ENCODE results near the gene PDS5B. TPM values are rescaled to one million over a fixed set of nuclear protein-coding genes. Genes with fewer than 3 reads are reported as not detected.

PDS5B gene
- total RNA-seq, 1 donor from 2014 or later = 8.7 TPM

- Histone ChIP-seq H3K4me3 (ENCODE audit: low read depth, low read length) (no peak overlapping the region), H3K36me3 (ENCODE audit: control insufficient read depth, insufficient read depth, low read length) (no peaks in the 10 kb centered on the region), H3K27me3 (ENCODE audit: control insufficient read depth, insufficient read depth, low read length) (no peaks in the 10 kb centered on the region)
- FAIRE-seq = no peak
- TF ChIP-seq CTCF (IDR thresholded peaks at IDR 0.05; ENCODE audit: insufficient read depth, low read length, severe bottlenecking) = no peak
- no peak for DNase-seq (ENCODE audit: low read depth)
These were observed 195.7 kb downstream of the PDS5B start for GRCh38 chr13:32781906-32782305.

GRCh38 chr13:32783067-32783466 lies 196.8 kb downstream of the PDS5B start:
- FAIRE-seq (no peak), DNase-seq (ENCODE audit: low read depth) (peak; percentile 23)
- Histone ChIP-seq H3K27me3 (ENCODE audit: control insufficient read depth, insufficient read depth, low read length) (no peaks in the 10 kb centered on the region), H3K4me3 (ENCODE audit: low read depth, low read length) (no peak overlapping the region), H3K36me3 (ENCODE audit: control insufficient read depth, insufficient read depth, low read length) (no peaks in the 10 kb centered on the region)
- TF ChIP-seq CTCF (IDR thresholded peaks at IDR 0.05; ENCODE audit: insufficient read depth, low read length, severe bottlenecking) = no peak

- no peak for FAIRE-seq
These were observed 204.5 kb downstream of the PDS5B start for GRCh38 chr13:32790731-32791130.

GRCh38 chr13:32791545-32792172 lies 205.4 kb downstream of the PDS5B start:
- Histone ChIP-seq H3K4me3 (ENCODE audit: low read depth, low read length) (no peak overlapping the region), H3K36me3 (ENCODE audit: control insufficient read depth, insufficient read depth, low read length) (no peaks in the 10 kb centered on the region), H3K27me3 (ENCODE audit: control insufficient read depth, insufficient read depth, low read length) (no peaks in the 10 kb centered on the region)
- FAIRE-seq (no peak), DNase-seq (ENCODE audit: low read depth) (peak; percentile 16)
- no peak for TF ChIP-seq CTCF (IDR thresholded peaks at IDR 0.05; ENCODE audit: insufficient read depth, low read length, severe bottlenecking)

More at GRCh38 chr13:32790731-32791130, 204.5 kb downstream of the PDS5B start:
- DNase-seq (ENCODE audit: low read depth) = no peak
- Histone ChIP-seq H3K27me3 (ENCODE audit: control insufficient read depth, insufficient read depth, low read length) (no peaks in the 10 kb centered on the region), H3K36me3 (ENCODE audit: control insufficient read depth, insufficient read depth, low read length) (no peaks in the 10 kb centered on the region), H3K4me3 (ENCODE audit: low read depth, low read length) (no peak overlapping the region)
- peak; percentile 3 for TF ChIP-seq CTCF (IDR thresholded peaks at IDR 0.05; ENCODE audit: insufficient read depth, low read length, severe bottlenecking)

- no peak overlapping the region for H3K4me3 ChIP-seq (ENCODE audit: low read depth, low read length)
- no peaks in the 10 kb centered on the region for H3K36me3 ChIP-seq (ENCODE audit: control insufficient read depth, insufficient read depth, low read length)
- no peaks in the 10 kb centered on the region for H3K27me3 ChIP-seq (ENCODE audit: control insufficient read depth, insufficient read depth, low read length)
- no peak for TF ChIP-seq CTCF (IDR thresholded peaks at IDR 0.05; ENCODE audit: insufficient read depth, low read length, severe bottlenecking)
- DNase-seq (ENCODE audit: low read depth) (no peak), FAIRE-seq (no peak)
These were observed 210.5 kb downstream of the PDS5B start for GRCh38 chr13:32796754-32797153.

- Histone ChIP-seq H3K4me3 (ENCODE audit: low read depth, low read length) (no peak overlapping the region), H3K36me3 (ENCODE audit: control insufficient read depth, insufficient read depth, low read length) (no peaks in the 10 kb centered on the region), H3K27me3 (ENCODE audit: control insufficient read depth, insufficient read depth, low read length) (no peaks in the 10 kb centered on the region)
- FAIRE-seq (no peak), DNase-seq (ENCODE audit: low read depth) (no peak)
- TF ChIP-seq CTCF (IDR thresholded peaks at IDR 0.05; ENCODE audit: insufficient read depth, low read length, severe bottlenecking) = no peak
These were observed 215.9 kb downstream of the PDS5B start for GRCh38 chr13:32802159-32802558.

All from bronchial epithelial cell (primary cell).